Thyroid gland (tissue), 4 donors: ENCODE data around the gene CR1.

Experiments used
- CTCF ChIP-seq, 6 experiments: fragments of 200-600 bp in 3 of 6; fragments of 450-650 bp in 3 of 6; sonication (generic) in 3 of 6; IDR thresholded peaks; one replicate each; pipeline ENCODE4 v1.5.1; 2016 to 2019; ENCODE audit warnings: antibody characterized with exemption in 6 of 6, mild to moderate bottlenecking in 2 of 6, inconsistent platforms in 1 of 6, moderate library complexity in 1 of 6
- POLR2A ChIP-seq, 2 donors: fragments of 450-650 bp; IDR thresholded peaks; one replicate each; pipeline ENCODE4 v1.6.1; 2017; ENCODE audit warnings: antibody characterized with exemption in 2 of 2, mild to moderate bottlenecking in 2 of 2, moderate library complexity in 1 of 2

DNA sequence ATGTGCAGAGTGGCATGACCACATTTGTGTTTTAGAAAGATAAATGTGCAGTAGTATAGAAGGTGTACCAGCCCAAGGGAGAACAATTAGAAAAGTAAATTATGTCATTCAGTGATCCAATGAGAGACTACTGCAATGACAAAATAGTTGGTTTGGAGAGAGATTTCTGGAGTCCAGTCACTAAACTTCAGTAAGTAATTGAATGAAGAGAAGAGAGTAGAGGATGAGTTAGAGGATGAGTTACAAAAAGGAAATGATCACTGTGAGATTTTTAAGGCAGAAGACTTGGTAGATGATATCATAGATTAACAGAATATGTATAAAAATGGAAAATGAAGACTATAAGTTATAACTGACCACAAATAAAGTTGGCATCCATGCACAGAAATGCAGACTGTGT, 33.4 kb upstream of the CR1 start:
- no peak for TF ChIP-seq CTCF (IDR thresholded peaks at IDR 0.05)
- TF ChIP-seq POLR2A (IDR thresholded peaks at IDR 0.05) = no peak
